AG10803 (cell line): ENCODE data around the gene SDS.
A peak's percentile ranks its signal among the peaks of the same experiment; 100 is the strongest.

Experiments used
- DNase-seq: peaks from one replicate; pipeline ENCODE4 v3.0.0; 2010; ENCODE audit warnings: low read depth
- H3K4me3 ChIP-seq: 2 replicates; pipeline ENCODE4 v1.5.1; 2011; ENCODE audit warnings: mild to moderate bottlenecking, low read length, control low read depth
- CTCF ChIP-seq: conservative IDR thresholded peaks from 2 replicates; pipeline ENCODE4 v1.5.1; 2011; ENCODE audit warnings: mild to moderate bottlenecking, low read length, control low read depth, inconsistent platforms

The SDS gene

DNA sequence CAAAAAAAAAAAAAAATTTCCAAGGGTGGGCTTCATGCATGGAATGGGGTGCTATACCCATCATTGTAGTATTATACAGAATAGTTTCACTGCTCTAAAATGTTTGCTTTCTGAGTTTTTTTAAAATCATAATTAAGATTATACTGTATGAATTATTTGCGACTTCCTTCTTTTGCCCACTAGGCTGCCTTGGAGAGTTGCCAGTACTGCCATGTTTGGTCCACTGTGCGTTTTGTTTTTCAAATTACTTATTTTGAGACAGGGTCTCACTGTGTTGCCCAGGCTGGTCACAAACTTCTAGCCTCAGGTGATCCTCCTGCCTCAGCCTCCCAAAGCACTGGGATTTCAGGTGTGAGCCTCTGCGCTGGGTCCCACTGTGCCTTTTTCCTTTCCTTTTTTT, 25.4 kb downstream of the SDS start:
- H3K4me3 ChIP-seq: no peak overlapping the region
- DNase-seq: no peak
- peak; percentile 20 for TF ChIP-seq CTCF

DNA sequence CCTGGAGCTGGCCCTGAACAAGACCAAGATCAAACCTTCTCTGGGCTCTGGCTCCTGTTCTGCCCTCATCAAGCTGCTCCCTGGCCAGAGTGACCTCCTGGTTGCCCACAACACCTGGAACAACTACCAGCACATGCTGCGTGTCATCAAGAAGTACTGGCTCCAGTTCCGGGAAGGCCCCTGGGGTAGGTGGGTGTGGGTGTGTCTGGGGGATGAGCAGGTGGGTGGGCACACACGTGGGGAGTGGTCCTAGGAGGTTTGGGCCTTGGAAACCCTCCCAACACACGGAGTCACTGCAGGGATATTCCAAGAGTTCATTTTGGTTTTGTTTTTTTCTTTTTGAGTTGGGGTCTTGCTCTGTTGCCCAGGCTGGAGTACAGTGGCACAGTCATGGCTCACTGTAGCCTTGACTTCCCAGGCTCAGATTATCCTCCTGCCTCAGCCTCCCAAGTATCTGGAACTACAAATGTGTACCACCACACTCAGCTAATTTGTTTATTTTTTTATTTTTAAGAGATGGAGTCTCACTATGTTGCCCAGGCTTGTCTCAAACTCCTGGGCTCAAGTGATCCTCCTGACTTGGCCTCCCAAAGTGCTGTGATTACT, 28.8 kb downstream of the SDS start:
- no peak overlapping the region for H3K4me3 ChIP-seq
- DNase-seq: no peak
- no peak for TF ChIP-seq CTCF

GRCh38 chr12:113373969-113374368, 29.7 kb downstream of the SDS start:
- DNase-seq: no peak
- no peak overlapping the region for H3K4me3 ChIP-seq
- TF ChIP-seq CTCF: no peak

DNA sequence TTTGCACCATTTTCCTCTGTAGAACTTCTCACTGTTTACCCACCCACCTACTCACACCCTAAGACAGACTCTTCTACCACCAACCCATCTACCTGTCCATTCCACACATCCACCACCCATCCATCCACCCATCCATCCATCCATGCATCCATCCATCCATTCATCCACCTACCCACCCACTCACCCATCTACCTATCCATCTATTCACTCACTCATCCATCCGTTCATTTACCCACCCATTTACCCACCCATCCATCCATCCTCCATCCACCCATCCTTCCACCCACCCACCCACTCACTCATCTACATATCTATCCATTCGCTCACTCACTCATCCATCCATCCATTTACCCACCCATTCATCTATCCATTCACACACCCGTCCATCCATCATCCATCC, 30.2 kb downstream of the SDS start:
- no peak for TF ChIP-seq CTCF
- no peak overlapping the region for H3K4me3 ChIP-seq
- DNase-seq: no peak

DNA sequence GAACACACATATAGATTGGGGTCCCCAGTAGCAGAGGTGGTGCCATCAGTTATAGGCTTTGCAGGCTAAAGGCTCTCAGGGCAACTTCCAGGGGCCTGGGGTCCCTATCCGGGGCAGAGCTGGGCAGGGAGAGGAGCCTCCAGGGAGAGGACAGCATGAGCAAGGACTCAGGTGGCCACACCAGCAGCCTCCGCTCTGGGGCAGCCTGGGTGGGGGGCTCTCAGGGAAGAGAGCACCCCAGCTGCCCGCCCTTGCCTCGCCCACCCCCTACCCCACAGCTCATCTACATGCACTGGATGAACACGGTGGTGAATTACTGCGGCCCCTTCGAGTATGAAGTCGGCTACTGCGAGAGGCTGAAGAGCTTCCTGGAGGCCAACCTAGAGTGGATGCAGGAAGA, 31.3 kb downstream of the SDS start:
- TF ChIP-seq CTCF: no peak
- DNase-seq: no peak
- H3K4me3 ChIP-seq: no peak overlapping the region

DNA sequence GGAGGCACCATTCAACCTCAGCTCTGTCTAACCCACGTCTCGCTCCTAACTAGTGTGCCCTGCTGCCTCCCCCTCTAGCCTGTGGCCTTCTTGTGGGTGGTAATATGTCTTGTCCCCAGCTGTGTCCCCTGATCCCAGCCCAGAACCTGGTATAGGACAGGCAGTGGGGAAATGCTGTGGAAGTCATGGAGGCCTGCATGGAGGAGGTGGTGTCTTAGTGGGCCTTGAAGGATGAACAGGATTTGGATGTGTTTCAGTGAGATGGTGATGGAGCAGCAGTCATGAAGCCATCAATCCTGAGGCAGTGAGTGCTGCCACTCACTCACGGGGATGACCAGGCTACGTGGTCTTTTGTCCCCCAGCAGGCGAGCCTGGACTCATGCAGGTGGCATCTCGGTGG, 31.9 kb downstream of the SDS start:
- no peak overlapping the region for H3K4me3 ChIP-seq
- DNase-seq: no peak
- no peak for TF ChIP-seq CTCF

DNA sequence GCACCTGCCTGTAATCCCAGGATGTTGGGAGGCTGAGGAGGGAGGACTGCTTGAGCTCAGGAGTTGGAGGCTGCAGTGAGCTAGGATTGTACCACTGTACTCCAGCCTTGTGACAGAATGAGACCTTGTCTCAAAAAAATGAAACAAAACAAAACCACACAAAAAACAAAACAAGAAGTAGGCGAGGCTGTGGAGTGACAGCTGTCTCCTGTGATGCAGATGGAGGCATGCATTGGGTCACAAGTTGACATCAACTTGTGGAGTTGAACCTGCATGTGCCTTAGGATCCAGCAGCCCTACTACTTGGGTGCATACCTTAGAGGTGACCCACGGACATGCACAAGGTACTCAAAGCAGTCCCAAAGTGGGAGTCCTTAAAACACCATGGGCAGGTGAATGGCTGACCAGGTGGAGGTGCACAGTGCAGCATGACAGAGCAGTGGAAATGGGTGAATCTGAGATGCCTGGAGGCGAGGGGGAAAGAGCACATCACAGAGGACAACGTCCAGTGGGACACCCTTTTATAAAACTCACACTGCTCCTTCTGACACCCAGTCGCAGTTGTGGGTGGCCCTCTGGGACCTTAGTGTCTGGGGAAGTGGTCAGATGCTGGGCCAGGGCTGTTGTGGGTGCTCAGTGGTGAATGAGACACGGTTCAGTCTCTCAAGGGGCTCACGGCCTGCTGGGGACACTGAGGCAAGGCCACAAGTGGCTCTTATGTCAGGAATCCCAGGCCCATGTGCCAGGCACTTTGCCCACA, 32.6 kb downstream of the SDS start:
- no peak for TF ChIP-seq CTCF
- no peak for DNase-seq
- no peak overlapping the region for H3K4me3 ChIP-seq
